ENCODE results near the gene TCHHL1. TPM values are rescaled to one million over a fixed set of nuclear protein-coding genes. Genes with fewer than 3 reads are reported as not detected.

Gene TCHHL1
- total RNA-seq, 6 experiments from 2014 or later, result not detected

- TF ChIP-seq POLR2A (IDR thresholded peaks at IDR 0.05) (no peak), CTCF (IDR thresholded peaks at IDR 0.05) (no peak)
- no peaks in the 10 kb centered on the region for H3K27me3 ChIP-seq
- DNase-seq (no peak), ATAC-seq (peak in 1 of 4 donors; percentile 16)
- H3K4me1 ChIP-seq, result no peaks in the 10 kb centered on the region
- no peaks in the 10 kb centered on the region for H3K9me3 ChIP-seq
- intact Hi-C loops (cut with DNase I), result no loop called here
- H3K4me3 ChIP-seq, result no peak overlapping the region
- no peaks in the 10 kb centered on the region for H3K36me3 ChIP-seq
- no peak overlapping the region for H3K27ac ChIP-seq
Measured at GRCh38 chr1:152061952-152062351, 26.9 kb downstream of the TCHHL1 start.

- no peaks in the 10 kb centered on the region for H3K9me3 ChIP-seq
- 47% methylated on average over 12 of the region's 13 CpGs for whole genome bisulfite sequencing (ENCODE audit: insufficient coverage, low coverage, low lambda C conversion rate, missing lambda C conversion rate)
- H3K27me3 ChIP-seq, result no peaks in the 10 kb centered on the region
- no peaks in the 10 kb centered on the region for H3K36me3 ChIP-seq
- no peak for DNase-seq
- no peak overlapping the region for H3K4me3 ChIP-seq
- peak in 1 of 4 donors; percentile 7 for ATAC-seq
- no peak overlapping the region for H3K27ac ChIP-seq
- H3K4me1 ChIP-seq, result no peaks in the 10 kb centered on the region
- no peak for TF ChIP-seq CTCF (IDR thresholded peaks at IDR 0.05)
- TF ChIP-seq POLR2A (IDR thresholded peaks at IDR 0.05), result no peak
- intact Hi-C loops (cut with DNase I), result loop anchor here (10.0 kb wide), 1 partner anchor 131 kb away; no protein-coding TSS in a partner anchor
Measured at GRCh38 chr1:152053375-152053774, 35.5 kb downstream of the TCHHL1 start.

- ATAC-seq (peak; percentile 67 to 78 (median 75)), DNase-seq (peak; percentile 82 to 85 (median 84))
- H3K27ac ChIP-seq, result no peak overlapping the region
- H3K9me3 ChIP-seq, result no peaks in the 10 kb centered on the region
- H3K4me1 ChIP-seq, result no peaks in the 10 kb centered on the region
- intact Hi-C loops (cut with DNase I), result loop anchor here (10.0 kb wide), 1 partner anchor 132 kb away; no protein-coding TSS in a partner anchor
- no peak overlapping the region for H3K4me3 ChIP-seq
- H3K27me3 ChIP-seq, result no peaks in the 10 kb centered on the region
- no peak for TF ChIP-seq POLR2A (IDR thresholded peaks at IDR 0.05)
- TF ChIP-seq CTCF (IDR thresholded peaks at IDR 0.05), result peak; percentile 87 to 93 (median 89)
- 0% methylated on average over 8 of the region's 11 CpGs for WGBS (ENCODE audit: insufficient coverage, low coverage, low lambda C conversion rate, missing lambda C conversion rate)
- no peaks in the 10 kb centered on the region for H3K36me3 ChIP-seq
Measured at GRCh38 chr1:152052606-152053005, 36.3 kb downstream of the TCHHL1 start.

GRCh38 chr1:152050886-152051675, 37.8 kb downstream of the TCHHL1 start:
- Histone ChIP-seq H3K36me3 (no peaks in the 10 kb centered on the region), H3K27ac (no peak overlapping the region), H3K27me3 (no peaks in the 10 kb centered on the region), H3K9me3 (no peaks in the 10 kb centered on the region), H3K4me1 (no peaks in the 10 kb centered on the region), H3K4me3 (no peak overlapping the region)
- DNase-seq (no peak), ATAC-seq (no peak)
- intact Hi-C loops (cut with DNase I), result loop anchor here (10.0 kb wide), 1 partner anchor 134 kb away; no protein-coding TSS in a partner anchor
- 59% methylated on average over 6 of the region's 6 CpGs for WGBS (ENCODE audit: insufficient coverage, low coverage, low lambda C conversion rate, missing lambda C conversion rate)
- no peak for TF ChIP-seq POLR2A (IDR thresholded peaks at IDR 0.05)
- TF ChIP-seq CTCF (IDR thresholded peaks at IDR 0.05), result no peak
